ENCODE measurements around the gene DOK6. TPM values are rescaled to one million over a fixed set of nuclear protein-coding genes. Genes with fewer than 3 reads are reported as not detected.

Gene DOK6
- total and polyA plus RNA-seq, 2 experiments from 2014 or later: 0.29 to 0.42 TPM

GRCh38 chr18:69397096-69397495, 3.6 kb upstream of the DOK6 start (continued):
- TF ChIP-seq REST (IDR thresholded peaks at IDR 0.05; ENCODE audit: unreplicated experiment): no peak
- TF ChIP-seq CTCF (conservative IDR thresholded peaks at IDR 0.05; ENCODE audit: low read depth in 2 of 2): no peak
- no peak for TF ChIP-seq ZNF331 (CRISPR knock-in tag; IDR thresholded peaks at IDR 0.05; ENCODE audit: low read depth)
- no peak for TF ChIP-seq NANOG (IDR thresholded peaks at IDR 0.05; ENCODE audit: borderline replicate concordance)
- TF ChIP-seq STAT1 (IDR thresholded peaks at IDR 0.05; ENCODE audit: unreplicated experiment): no peak
- no peak for TF ChIP-seq ETS1 (IDR thresholded peaks at IDR 0.05)
- TF ChIP-seq EZH2 (IDR thresholded peaks at IDR 0.05; ENCODE audit: low read depth, unreplicated experiment): no peak
- TF ChIP-seq JUNB (IDR thresholded peaks at IDR 0.05; ENCODE audit: unreplicated experiment): no peak

- Histone ChIP-seq H3K4me1 (ENCODE audit: insufficient read depth) (peaks cover 33% of the 10 kb centered on the region), H3K27me3 (ENCODE audit: insufficient read depth) (peaks cover 45% of the 10 kb centered on the region), H2AFZ (no peak overlapping the region), H3K36me3 (ENCODE audit: insufficient read depth) (no peaks in the 10 kb centered on the region), H3F3A (replicated peaks; ENCODE audit: low read depth) (no peaks in the 10 kb centered on the region), H3K4me2 (peak overlapping the region; percentile 76), H3K9me2 (ENCODE audit: insufficient read depth) (no peaks in the 10 kb centered on the region), H3K79me2 (replicated peaks; ENCODE audit: insufficient read depth) (no peaks in the 10 kb centered on the region), H3K4me3 (peak overlapping the region; percentile 75; the same call in 1 of the 2 replicates), H4K20me1 (replicated peaks; ENCODE audit: insufficient read depth) (no peaks in the 10 kb centered on the region), H3K27ac (ENCODE audit: low read depth) (no peak overlapping the region)
- TF ChIP-seq ZNF462 (CRISPR knock-in tag; IDR thresholded peaks at IDR 0.05): no peak
- H3K4me1 Mint-ChIP-seq: peaks cover 33% of the 10 kb centered on the region
- peak; percentile 73 for DNase-seq (ENCODE audit: low spot score)
- no peak overlapping the region for H3K27ac Mint-ChIP-seq
- H3K36me3 Mint-ChIP-seq (ENCODE audit: low read depth): no peaks in the 10 kb centered on the region; the same call in 2 of the 3 replicates
- H3K4me3 Mint-ChIP-seq: peak overlapping the region; percentile 41; the same call in 2 of the 3 replicates
- no peaks in the 10 kb centered on the region; the same call in 2 of the 3 replicates for H3K9me3 Mint-ChIP-seq
- H3K27me3 Mint-ChIP-seq (ENCODE audit: insufficient read depth, low read depth, poor library complexity): peaks cover 32% of the 10 kb centered on the region
- ATAC-seq: peak; percentile 14; the same call in 2 of the 3 replicates
Observed at GRCh38 chr18:69399253-69399652, 1.4 kb upstream of the DOK6 start.
